Measurements from ENCODE around the gene UPK2.

DNA sequence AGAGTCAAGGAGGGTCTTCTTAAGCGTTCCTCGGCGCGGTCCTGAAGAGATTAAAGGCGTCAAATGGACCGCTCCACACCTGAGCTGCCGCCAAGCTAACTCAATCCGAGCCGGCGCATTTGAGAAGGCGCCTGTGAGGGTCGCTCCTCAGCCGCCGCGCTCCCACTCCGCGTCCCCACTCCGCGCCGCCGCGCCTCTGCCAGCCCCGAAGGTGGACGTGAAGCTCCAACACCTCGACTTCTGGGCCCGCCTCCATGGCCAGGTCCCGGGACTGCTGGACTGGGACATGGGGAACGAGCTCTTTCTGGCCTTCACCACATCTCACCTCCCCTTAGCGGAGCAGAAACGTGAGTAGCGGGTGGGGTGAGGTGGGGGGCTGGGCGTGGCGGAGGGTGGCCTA lies 15.5 kb downstream of the UPK2 start, which contains the start of gene FOXR1:
- TF ChIP-seq PAX5 (IDR thresholded peaks at IDR 0.05; ENCODE audit: borderline replicate concordance, low read depth, low read length) (no peak), SP1 (IDR thresholded peaks at IDR 0.05; ENCODE audit: low read depth, low read length) (no peak), CHD2 (IDR thresholded peaks at IDR 0.05; ENCODE audit: borderline replicate concordance, low read depth, low read length) (no peak), NR2C1 (IDR thresholded peaks at IDR 0.05) (no peak), ZNF207 (IDR thresholded peaks at IDR 0.05; ENCODE audit: borderline replicate concordance) (no peak), NR2C2 (IDR thresholded peaks at IDR 0.05; ENCODE audit: borderline replicate concordance, control insufficient read depth, insufficient read length, low read depth) (no peak), POLR2A (IDR thresholded peaks at IDR 0.05; ENCODE audit: low read depth, low read length) (no peak), ESRRA (IDR thresholded peaks at IDR 0.05; ENCODE audit: low read length) (no peak), FOXK2 (IDR thresholded peaks at IDR 0.05) (no peak), HDGF (IDR thresholded peaks at IDR 0.05) (no peak)
- TF ChIP-seq, protein P1, sequence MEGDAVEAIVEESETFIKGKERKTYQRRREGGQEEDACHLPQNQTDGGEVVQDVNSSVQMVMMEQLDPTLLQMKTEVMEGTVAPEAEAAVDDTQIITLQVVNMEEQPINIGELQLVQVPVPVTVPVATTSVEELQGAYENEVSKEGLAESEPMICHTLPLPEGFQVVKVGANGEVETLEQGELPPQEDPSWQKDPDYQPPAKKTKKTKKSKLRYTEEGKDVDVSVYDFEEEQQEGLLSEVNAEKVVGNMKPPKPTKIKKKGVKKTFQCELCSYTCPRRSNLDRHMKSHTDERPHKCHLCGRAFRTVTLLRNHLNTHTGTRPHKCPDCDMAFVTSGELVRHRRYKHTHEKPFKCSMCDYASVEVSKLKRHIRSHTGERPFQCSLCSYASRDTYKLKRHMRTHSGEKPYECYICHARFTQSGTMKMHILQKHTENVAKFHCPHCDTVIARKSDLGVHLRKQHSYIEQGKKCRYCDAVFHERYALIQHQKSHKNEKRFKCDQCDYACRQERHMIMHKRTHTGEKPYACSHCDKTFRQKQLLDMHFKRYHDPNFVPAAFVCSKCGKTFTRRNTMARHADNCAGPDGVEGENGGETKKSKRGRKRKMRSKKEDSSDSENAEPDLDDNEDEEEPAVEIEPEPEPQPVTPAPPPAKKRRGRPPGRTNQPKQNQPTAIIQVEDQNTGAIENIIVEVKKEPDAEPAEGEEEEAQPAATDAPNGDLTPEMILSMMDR (IDR thresholded peaks at IDR 0.05 in 2 of 3, conservative IDR thresholded peaks at IDR 0.05 in 1 of 3; ENCODE audit: control insufficient read depth in 2 of 3, extremely low read depth in 1 of 3, insufficient read depth in 1 of 3, low read depth in 3 of 3, low read length in 3 of 3), result no peak
